Fibroblast of villous mesenchyme (primary cell): Measurements from ENCODE around the gene CDHR4. TPM values are rescaled to one million over a fixed set of nuclear protein-coding genes. Genes with fewer than 3 reads are reported as not detected.
A peak's percentile ranks its signal among the peaks of the same experiment; 100 is the strongest.

Experiments
- DNase-seq: peaks from one replicate; pipeline ENCODE4 v3.0.0-alpha.2; 2010; ENCODE audit warnings: low read depth
- H3K4me3 ChIP-seq: 2 replicates; pipeline ENCODE4 v1.5.1; 2011; ENCODE audit warnings: low read depth, mild to moderate bottlenecking, low read length
- total RNA-seq: library from RNA; depleted of rRNA; stranded (reverse); fragments of >200 nt; gene quantifications from 2 replicates; pipeline ENCODE4 v1.2.3, GENCODE V29; 2012
- TF ChIP-seq, protein P1 (sequence below): IDR thresholded peaks from 2 replicates; pipeline ENCODE4 v1.5.1; 2012; ENCODE audit warnings: low read depth, mild to moderate bottlenecking, low read length; ENCODE audit not compliant: insufficient read depth

The CDHR4 gene
- total RNA-seq, 1 donor, result not detected

DNA sequence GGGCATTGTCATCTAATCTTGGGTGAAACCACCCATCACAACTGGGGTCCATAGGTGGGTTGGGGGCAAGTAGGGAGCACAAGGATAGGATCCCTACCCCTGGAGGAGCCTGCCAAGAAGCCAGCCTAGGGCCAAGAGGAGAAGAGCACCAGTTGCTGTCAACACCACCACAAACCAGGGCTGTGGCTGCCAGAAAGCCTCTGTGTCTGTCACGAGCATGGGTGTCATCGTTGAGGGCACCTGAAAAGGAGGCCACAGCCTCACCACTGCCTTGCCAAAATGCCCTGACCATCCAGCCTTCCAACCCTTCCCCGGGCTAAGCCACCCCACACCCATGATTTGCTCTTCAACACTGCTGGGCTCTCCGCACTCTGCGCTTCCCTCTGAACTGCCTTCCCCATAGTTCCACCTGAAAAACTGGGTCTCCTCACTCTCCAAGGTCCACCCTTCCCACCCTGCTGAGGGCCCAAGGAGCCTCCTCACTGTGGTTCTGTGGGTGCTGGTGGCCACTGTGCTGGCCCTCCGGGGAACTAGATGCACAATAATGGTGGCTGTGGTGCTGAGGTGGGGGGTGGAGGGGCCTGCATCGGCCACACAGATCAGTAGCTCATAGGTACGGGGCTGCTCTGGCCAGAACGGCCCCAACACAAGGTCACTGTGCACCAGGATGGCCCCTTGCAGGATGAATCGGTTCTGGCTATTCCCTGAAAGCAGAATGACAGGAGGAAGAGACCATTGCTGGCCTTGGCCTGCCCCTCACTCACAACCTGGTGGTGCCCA, 7.1 kb downstream of the CDHR4 start:
- no peak for DNase-seq
- H3K4me3 ChIP-seq, result no peak overlapping the region
- TF ChIP-seq, protein P1, sequence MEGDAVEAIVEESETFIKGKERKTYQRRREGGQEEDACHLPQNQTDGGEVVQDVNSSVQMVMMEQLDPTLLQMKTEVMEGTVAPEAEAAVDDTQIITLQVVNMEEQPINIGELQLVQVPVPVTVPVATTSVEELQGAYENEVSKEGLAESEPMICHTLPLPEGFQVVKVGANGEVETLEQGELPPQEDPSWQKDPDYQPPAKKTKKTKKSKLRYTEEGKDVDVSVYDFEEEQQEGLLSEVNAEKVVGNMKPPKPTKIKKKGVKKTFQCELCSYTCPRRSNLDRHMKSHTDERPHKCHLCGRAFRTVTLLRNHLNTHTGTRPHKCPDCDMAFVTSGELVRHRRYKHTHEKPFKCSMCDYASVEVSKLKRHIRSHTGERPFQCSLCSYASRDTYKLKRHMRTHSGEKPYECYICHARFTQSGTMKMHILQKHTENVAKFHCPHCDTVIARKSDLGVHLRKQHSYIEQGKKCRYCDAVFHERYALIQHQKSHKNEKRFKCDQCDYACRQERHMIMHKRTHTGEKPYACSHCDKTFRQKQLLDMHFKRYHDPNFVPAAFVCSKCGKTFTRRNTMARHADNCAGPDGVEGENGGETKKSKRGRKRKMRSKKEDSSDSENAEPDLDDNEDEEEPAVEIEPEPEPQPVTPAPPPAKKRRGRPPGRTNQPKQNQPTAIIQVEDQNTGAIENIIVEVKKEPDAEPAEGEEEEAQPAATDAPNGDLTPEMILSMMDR, result no peak

- DNase-seq, result no peak
- no peak overlapping the region for H3K4me3 ChIP-seq
- TF ChIP-seq, protein P1, result no peak
Observed at GRCh38 chr3:49791571-49791970, 8.1 kb downstream of the CDHR4 start.

DNA sequence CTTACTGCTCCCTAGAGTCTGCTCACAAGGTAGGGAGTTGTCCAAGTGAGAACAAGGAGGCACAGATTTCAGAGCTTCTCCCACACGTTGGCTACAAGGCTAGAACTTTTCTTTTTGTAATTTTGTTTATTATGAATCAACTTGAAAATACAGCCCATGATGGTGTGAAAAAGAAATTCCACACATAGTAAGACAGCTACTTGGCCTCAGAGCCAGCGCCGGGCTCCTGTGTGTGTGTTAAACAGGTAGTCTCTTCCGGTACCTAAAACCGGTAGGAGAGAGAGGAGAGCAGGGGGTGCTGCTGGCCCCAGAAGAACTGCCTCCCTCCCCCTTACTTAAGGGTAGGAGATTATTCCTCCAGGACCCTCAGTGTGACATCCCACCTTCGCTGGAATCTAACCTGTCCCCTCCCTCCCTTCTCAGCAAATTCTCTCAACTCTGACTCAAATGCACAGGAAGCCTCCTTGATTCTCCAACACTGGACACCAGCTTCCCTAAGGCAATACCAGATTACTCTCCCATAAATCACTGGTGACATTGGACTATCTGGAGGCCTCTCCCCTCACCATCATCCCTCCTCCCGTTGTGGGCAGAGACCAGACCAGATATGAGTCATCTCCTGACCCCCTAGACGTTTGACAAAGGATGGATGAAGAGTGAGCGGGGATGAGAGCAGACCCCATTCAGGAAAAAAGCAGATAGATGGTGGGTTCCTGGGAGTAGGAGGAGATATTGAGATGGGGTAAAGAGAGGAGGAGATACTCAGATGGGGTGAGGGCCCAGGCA, 8.9 kb downstream of the CDHR4 start:
- TF ChIP-seq, protein P1, result no peak
- peak; percentile 38 for DNase-seq
- no peak overlapping the region for H3K4me3 ChIP-seq

GRCh38 chr3:49788056-49788455, 11.6 kb downstream of the CDHR4 start:
- TF ChIP-seq, protein P1, result no peak
- H3K4me3 ChIP-seq, result no peak overlapping the region
- no peak for DNase-seq

GRCh38 chr3:49787536-49787935, 12.1 kb downstream of the CDHR4 start:
- no peak for DNase-seq
- TF ChIP-seq, protein P1, result no peak
- no peak overlapping the region for H3K4me3 ChIP-seq

DNA sequence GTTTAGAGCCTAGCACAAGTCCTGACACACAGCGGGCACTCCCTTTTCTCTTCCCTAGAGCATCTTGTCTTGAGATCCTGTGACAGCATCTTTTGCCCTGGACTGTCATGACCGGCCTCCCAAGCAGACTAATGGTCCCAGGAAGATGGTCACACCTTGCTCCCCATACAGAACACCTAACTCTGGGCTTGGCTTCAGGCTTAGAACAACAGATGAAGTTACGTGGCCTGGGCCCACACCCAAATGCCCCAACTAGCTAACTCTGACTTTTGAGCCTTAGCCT, 12.6 kb downstream of the CDHR4 start:
- TF ChIP-seq, protein P1, result no peak
- no peak overlapping the region for H3K4me3 ChIP-seq
- DNase-seq, result no peak
